PC-9 (cell line): Measurements from ENCODE around the gene C7orf57.

Experiments used
- EZH2 ChIP-seq: fragments of 200-600 bp; sonication (generic); IDR thresholded peaks from 2 replicates; pipeline ENCODE4 v1.8.0; 2017; ENCODE audit warnings: antibody characterized with exemption, low read depth
- TF ChIP-seq, protein P1 (sequence below): fragments of 200-600 bp; sonication (generic); conservative IDR thresholded peaks from 2 replicates; pipeline ENCODE4 v1.6.1; 2017; ENCODE audit warnings: mixed run types, antibody characterized with exemption, mild to moderate bottlenecking, moderate library complexity

GRCh38 chr7:47999413-47999812 lies 35.9 kb upstream of the C7orf57 start:
- TF ChIP-seq EZH2 = no peak
- TF ChIP-seq, protein P1, sequence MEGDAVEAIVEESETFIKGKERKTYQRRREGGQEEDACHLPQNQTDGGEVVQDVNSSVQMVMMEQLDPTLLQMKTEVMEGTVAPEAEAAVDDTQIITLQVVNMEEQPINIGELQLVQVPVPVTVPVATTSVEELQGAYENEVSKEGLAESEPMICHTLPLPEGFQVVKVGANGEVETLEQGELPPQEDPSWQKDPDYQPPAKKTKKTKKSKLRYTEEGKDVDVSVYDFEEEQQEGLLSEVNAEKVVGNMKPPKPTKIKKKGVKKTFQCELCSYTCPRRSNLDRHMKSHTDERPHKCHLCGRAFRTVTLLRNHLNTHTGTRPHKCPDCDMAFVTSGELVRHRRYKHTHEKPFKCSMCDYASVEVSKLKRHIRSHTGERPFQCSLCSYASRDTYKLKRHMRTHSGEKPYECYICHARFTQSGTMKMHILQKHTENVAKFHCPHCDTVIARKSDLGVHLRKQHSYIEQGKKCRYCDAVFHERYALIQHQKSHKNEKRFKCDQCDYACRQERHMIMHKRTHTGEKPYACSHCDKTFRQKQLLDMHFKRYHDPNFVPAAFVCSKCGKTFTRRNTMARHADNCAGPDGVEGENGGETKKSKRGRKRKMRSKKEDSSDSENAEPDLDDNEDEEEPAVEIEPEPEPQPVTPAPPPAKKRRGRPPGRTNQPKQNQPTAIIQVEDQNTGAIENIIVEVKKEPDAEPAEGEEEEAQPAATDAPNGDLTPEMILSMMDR = no peak
